Measurements from ENCODE around the gene FKBP7.

The FKBP7 gene

GRCh38 chr2:178506949-178507348 lies 28.5 kb upstream of the FKBP7 start:
- no peak overlapping the region for H3K4me3 ChIP-seq (ENCODE audit: low read depth, low read length)
- TF ChIP-seq CTCF (IDR thresholded peaks at IDR 0.05; ENCODE audit: borderline replicate concordance, insufficient read depth, low read depth, low read length) = no peak

DNA sequence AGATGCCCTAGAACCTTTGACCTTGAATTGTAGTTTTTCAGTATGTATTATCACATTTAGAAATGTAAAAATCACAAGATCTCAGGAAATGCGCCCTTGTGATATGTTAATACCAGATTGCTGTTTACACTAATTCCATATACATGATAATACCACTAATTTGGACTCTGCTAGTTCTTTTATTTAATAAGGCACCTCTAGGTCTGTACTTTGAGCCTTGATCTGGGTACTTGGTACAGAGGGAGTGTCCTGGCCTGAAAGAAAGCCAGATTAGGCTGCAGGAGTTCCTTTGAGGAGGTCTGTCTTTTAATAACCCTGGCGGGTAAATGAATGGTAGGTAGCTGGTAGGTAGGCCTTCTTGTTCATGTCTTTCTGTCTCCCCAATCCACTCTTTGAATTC lies 28.1 kb upstream of the FKBP7 start:
- no peak overlapping the region for H3K4me3 ChIP-seq (ENCODE audit: low read depth, low read length)
- TF ChIP-seq CTCF (IDR thresholded peaks at IDR 0.05; ENCODE audit: borderline replicate concordance, insufficient read depth, low read depth, low read length) = no peak

DNA sequence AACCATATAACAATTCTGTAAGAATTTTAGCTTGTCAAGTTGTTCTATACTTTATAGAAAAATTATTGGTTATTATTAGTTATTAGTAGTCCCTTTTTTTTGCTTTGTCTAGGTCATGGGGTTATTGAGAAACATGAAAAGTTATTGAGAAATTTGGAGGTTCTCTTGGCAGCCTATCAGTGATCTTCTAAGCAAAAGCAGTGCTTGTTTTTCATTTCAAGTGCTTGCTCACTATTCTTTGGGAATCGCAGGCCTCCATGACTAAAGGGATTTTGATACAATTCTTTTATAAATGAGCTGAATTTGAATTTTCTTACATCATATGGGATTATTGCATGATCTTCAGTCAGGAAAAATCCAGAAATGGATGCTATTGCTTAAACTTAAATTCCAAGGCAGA lies 27.7 kb upstream of the FKBP7 start:
- H3K4me3 ChIP-seq (ENCODE audit: low read depth, low read length) = no peak overlapping the region
- no peak for TF ChIP-seq CTCF (IDR thresholded peaks at IDR 0.05; ENCODE audit: borderline replicate concordance, insufficient read depth, low read depth, low read length)

DNA sequence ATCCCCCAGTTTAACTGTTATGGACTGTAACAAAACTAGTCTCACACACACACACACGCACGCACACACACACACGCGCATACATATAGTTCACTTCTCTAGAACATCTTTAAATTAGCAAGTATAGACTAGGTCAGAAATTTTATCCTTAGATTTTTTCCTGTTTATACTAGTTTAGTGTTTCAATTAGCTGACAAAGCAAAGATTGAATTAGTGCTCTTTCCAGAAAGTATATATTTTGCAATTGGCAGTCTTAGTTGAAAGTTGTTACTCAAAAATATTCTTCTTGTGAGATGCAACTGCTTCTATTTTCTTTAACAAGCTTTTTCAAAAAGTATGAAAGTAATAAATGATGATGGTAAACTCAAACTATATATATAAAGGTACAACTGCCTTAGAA lies 24.4 kb upstream of the FKBP7 start:
- TF ChIP-seq CTCF (IDR thresholded peaks at IDR 0.05; ENCODE audit: borderline replicate concordance, insufficient read depth, low read depth, low read length) = no peak
- no peak overlapping the region for H3K4me3 ChIP-seq (ENCODE audit: low read depth, low read length)

DNA sequence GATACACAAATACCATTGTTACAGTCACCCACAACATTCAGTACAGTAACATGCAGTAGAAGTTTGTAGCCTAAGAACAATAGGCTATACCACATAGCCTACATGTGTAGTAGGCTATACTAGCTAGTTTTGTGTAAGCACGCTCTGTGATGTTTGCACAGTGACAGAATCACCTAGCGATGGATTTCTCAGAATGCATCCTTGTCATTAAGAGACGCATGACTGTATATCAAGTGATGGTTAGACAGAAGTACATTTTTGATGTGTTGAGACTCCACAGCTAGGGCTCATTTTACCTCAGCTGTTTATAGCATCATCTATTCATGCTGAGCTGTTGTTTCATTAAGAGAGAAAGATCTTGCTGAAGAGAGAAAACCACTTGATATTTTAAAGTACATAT lies 21.2 kb upstream of the FKBP7 start:
- TF ChIP-seq CTCF (IDR thresholded peaks at IDR 0.05; ENCODE audit: borderline replicate concordance, insufficient read depth, low read depth, low read length) = no peak

DNA sequence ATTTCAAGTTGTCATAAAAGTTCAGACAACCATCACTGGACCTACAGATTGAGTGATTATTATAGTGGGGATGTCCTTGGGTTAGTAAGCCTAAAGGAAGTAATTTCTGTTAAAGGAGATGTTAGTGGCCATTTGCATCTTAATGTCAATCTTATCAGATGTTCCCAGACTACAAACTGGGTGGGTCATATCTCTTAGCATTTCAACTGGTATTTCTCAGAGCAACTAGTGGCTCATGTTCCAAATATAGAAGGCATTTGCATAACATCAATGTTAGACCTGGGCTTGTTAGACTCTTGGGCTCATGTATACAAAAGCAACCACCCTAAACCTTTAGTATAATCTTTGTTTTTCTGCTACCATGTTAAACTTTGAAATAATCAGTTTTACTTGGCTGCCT lies 19.7 kb upstream of the FKBP7 start:
- TF ChIP-seq CTCF (IDR thresholded peaks at IDR 0.05; ENCODE audit: borderline replicate concordance, insufficient read depth, low read depth, low read length) = no peak
- H3K4me3 ChIP-seq (ENCODE audit: low read depth, low read length) = no peak overlapping the region

More for the DNA sequence above, 21.2 kb upstream of the FKBP7 start:
- no peak overlapping the region for H3K4me3 ChIP-seq (ENCODE audit: low read depth, low read length)

DNA sequence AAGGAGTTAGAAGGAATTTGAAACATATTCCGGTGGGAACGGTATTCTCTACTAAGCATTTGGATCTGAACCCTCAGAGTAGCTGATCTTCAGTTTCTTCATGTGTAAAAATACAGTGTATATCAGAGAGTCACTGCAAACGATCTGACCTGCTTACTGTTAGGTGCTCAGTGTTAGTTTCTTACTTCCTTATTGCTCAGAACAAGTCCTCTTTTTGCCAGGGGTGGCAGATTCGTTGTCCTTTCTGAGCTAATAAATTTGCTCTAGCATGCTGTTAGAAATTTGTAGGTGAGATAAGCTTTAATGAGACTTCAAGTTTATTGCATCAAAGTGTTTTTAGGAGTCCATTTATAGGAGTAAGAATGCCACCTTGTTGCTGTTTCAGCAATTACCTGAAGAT lies 17.6 kb upstream of the FKBP7 start:
- TF ChIP-seq CTCF (IDR thresholded peaks at IDR 0.05; ENCODE audit: borderline replicate concordance, insufficient read depth, low read depth, low read length) = no peak
- no peak overlapping the region for H3K4me3 ChIP-seq (ENCODE audit: low read depth, low read length)
